Common myeloid progenitor, CD34-positive (primary cell): ENCODE data around the gene FMO1.
"Not testable (repeated sequence)": the region's sequence is repeated elsewhere in the genome, so short reads cannot be mapped to it uniquely, and the experiment has no call there.

Source experiments
- CTCF ChIA-PET: fragments of 350-600 bp; sonication (Branson Sonifier 250); formaldehyde crosslinking; loops from one replicate; lab custom pipeline; 2021; ENCODE audit warnings: antibody characterized with exemption; lab: Charles Lee
- POLR2A ChIA-PET: fragments of 350-600 bp; sonication (Branson Sonifier 250); formaldehyde crosslinking; loops from one replicate; lab custom pipeline; 2021; ENCODE audit warnings: antibody characterized with exemption; lab: Charles Lee
- DNase-seq, 3 donors: peaks; one replicate each; pipeline versions ENCODE4 v3.0.0 to v3.0.0-alpha.2; 2013
- H3K27ac ChIP-seq, 2 experiments: 1 replicate in 1 of 2; 2 replicates in 1 of 2; pipeline ENCODE4 v1.7.0; 2013; ENCODE audit warnings: inconsistent platforms in 2 of 2, low read length in 2 of 2, mild to moderate bottlenecking in 2 of 2, low read depth in 1 of 2, moderate library complexity in 1 of 2; ENCODE audit not compliant: severe bottlenecking in 2 of 2, insufficient read depth in 1 of 2, poor library complexity in 1 of 2
- H3K27me3 ChIP-seq, 5 experiments: replicated peaks in 2 of 5; 1 replicate in 3 of 5; 2 replicates in 2 of 5; pipeline versions ENCODE4 v1.6.1 to v1.7.0; 2013; ENCODE audit warnings: low read length in 4 of 5, mild to moderate bottlenecking in 2 of 5, moderate library complexity in 2 of 5, inconsistent platforms in 1 of 5; ENCODE audit not compliant: insufficient read depth in 5 of 5, control insufficient read depth in 4 of 5
- H3K36me3 ChIP-seq, 4 experiments: 1 replicate in 2 of 4; 2 replicates in 2 of 4; pipeline versions ENCODE4 v1.6.1 to v1.7.0; 2013; ENCODE audit warnings: low read length in 3 of 4, control low read depth in 1 of 4, mild to moderate bottlenecking in 1 of 4; ENCODE audit not compliant: control insufficient read depth in 4 of 4, insufficient read depth in 4 of 4
- H3K4me1 ChIP-seq, 4 experiments: 1 replicate in 3 of 4; 2 replicates in 1 of 4; pipeline versions ENCODE4 v1.6.1 to v1.7.1; 2013; ENCODE audit warnings: low read length in 3 of 4, mild to moderate bottlenecking in 3 of 4, control low read depth in 1 of 4, inconsistent platforms in 1 of 4, moderate library complexity in 1 of 4; ENCODE audit not compliant: control insufficient read depth in 4 of 4, insufficient read depth in 4 of 4; ENCODE audit errors: control extremely low read depth in 1 of 4
- H3K4me3 ChIP-seq, 7 experiments: 1 replicate in 4 of 7; 2 replicates in 3 of 7; pipeline versions ENCODE4 v1.5.1 to v1.7.0; 2013; ENCODE audit warnings: mild to moderate bottlenecking in 7 of 7, low read length in 6 of 7, moderate library complexity in 6 of 7, inconsistent platforms in 2 of 7, low read depth in 2 of 7, control low read depth in 1 of 7; ENCODE audit not compliant: insufficient read depth in 4 of 7, control insufficient read depth in 1 of 7; ENCODE audit errors: extremely low read depth in 1 of 7
- H3K9me3 ChIP-seq, 5 experiments: 1 replicate in 4 of 5; 2 replicates in 1 of 5; pipeline versions ENCODE4 v1.6.1 to v1.7.1; 2013; ENCODE audit warnings: low read length in 4 of 5, mild to moderate bottlenecking in 2 of 5, inconsistent platforms in 1 of 5, low read depth in 1 of 5, moderate library complexity in 1 of 5; ENCODE audit not compliant: control insufficient read depth in 4 of 5, insufficient read depth in 2 of 5; ENCODE audit errors: control extremely low read depth in 1 of 5
- WGBS: methylation state at CpG from one replicate; pipeline ENCODE4 v1.1.5; 2013; ENCODE audit not compliant: insufficient coverage; 5-methylcytosine and 5-hydroxymethylcytosine counted together

FMO1 gene

DNA sequence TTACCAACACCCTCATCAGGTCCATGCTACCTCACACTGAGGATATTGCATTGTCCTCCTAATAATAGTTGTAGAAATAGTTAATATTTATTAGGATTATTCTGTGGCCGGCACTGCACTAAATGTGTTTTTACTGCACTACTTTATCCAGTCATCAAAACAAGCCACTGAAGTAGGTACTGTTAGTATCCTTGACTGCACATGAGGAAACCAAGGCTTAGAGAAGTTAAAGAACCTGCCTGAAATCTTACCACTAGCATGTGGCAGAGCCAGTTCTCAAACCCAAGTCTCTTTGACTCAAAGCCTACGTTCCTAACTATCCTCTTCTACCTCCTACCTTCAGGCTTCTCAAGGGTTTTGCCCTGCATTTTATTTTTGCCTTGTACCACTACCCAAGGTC lies 30.9 kb downstream of the FMO1 start:
- WGBS = 100% methylated on average over 1 of the region's 2 CpGs
- no peak overlapping the region for H3K27ac ChIP-seq
- H3K4me3 ChIP-seq = no peak overlapping the region
- H3K9me3 ChIP-seq = no peaks in the 10 kb centered on the region
- ChIA-PET POLR2A (no interaction called here), CTCF (interaction anchor here (0.6 kb wide), 1 partner anchor 885 kb away, joined by 3 read pairs; no protein-coding TSS in a partner anchor)
- no peak for DNase-seq
- peaks cover 0 to 4% (median 1%) of the 10 kb centered on the region in 4 experiments for H3K4me1 ChIP-seq
- no peaks in the 10 kb centered on the region for H3K36me3 ChIP-seq
- no peaks in the 10 kb centered on the region for H3K27me3 ChIP-seq

DNA sequence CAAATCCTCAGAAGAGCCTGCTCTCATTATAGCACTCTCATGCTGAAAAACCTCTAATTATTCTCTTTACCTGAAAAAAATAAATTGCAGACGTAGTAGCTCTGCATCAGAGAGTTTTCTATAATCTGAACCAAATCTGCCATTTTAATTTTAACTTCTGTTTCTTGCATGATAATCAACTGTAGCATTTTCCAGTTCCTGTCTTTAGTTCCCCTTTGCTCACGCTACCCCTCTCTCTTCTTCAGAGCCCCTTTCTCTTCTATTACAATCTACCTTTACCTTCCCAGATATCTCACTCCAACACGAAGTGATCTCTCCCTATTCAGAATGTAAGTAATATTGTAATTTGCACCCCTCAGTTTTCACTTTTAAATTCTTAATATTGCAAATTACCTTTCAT lies 31.4 kb downstream of the FMO1 start:
- 21% methylated on average over 2 of the region's 3 CpGs for WGBS
- Histone ChIP-seq H3K27me3 (no peaks in the 10 kb centered on the region), H3K27ac (no peak overlapping the region), H3K4me1 (peaks cover 0 to 4% (median 1%) of the 10 kb centered on the region in 4 experiments), H3K9me3 (no peaks in the 10 kb centered on the region), H3K36me3 (no peaks in the 10 kb centered on the region), H3K4me3 (no peak overlapping the region)
- ChIA-PET POLR2A (no interaction called here), CTCF (interaction anchor here (0.6 kb wide), 1 partner anchor 885 kb away, joined by 3 read pairs; no protein-coding TSS in a partner anchor)
- DNase-seq = peak in 2 of 3 donors; percentile 28 to 57

DNA sequence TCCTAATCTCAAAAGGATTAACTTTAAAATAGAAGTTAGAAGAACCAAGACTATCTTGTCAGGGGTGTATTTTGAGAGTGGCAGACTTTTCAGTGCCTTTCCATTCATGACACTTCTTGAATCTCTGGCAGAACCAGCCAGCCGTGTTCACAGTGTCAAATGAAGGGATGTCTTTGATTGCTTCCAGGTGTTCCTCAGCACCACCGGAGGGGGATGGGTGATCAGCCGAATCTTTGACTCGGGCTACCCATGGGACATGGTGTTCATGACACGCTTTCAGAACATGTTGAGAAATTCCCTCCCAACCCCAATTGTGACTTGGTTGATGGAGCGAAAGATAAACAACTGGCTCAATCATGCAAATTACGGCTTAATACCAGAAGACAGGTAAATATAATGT lies 32.3 kb downstream of the FMO1 start:
- Histone ChIP-seq H3K27me3 (no peaks in the 10 kb centered on the region), H3K4me1 (peaks cover 0 to 4% (median 1%) of the 10 kb centered on the region in 4 experiments), H3K9me3 (no peaks in the 10 kb centered on the region), H3K27ac (no peak overlapping the region), H3K4me3 (no peak overlapping the region), H3K36me3 (no peaks in the 10 kb centered on the region)
- 93% methylated on average over 7 of the region's 7 CpGs for WGBS
- no peak for DNase-seq
- ChIA-PET CTCF (interaction anchor here (1.3 to 2.1 kb wide), 2 partner anchors 29 to 33 kb away, joined by 4 to 5 read pairs; partner anchors contain the start of gene FMO4), POLR2A (no interaction called here)

DNA sequence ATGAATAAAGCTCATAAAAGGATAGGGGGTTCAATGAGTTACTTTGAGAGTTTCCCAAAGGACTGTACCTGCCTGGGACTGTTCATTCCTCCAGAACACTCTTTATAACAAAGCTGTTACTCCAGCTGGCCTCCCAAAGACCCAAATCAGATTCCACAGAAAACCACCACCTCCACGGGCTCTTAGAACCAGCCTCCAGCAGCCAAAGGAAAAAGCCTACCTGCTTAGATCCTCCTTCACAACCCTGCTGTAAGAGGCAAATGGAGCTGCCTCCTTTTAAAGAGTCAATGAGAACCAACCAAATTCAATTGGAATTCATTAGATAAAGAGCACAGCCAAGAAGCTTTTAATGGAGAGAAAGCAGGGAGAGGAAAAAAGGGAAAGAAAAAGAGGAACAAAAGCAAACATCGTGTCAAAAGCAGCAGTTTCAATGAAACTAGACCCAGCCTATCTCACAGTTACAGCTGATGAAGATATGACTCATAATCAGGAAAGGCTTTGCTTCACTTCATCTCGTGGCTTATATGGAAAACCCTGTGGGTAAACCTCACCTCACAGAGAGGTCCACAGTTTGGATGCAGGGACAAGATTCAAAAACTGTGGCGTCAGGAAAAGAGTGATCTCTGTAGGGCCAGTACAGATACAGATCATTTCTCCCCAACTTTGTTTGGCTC lies 37.9 kb downstream of the FMO1 start:
- POLR2A ChIA-PET = interaction anchor here (1.1 kb wide), 1 partner anchor 162 kb away, joined by 3 read pairs; no protein-coding TSS in a partner anchor
- CTCF ChIA-PET = interaction anchor here (0.7 to 1.0 kb wide), 2 partner anchors 9 to 28 kb away, joined by 3 read pairs; partner anchors contain the start of gene FMO4
- DNase-seq = peak; percentile 25 to 76 (median 63)

DNA sequence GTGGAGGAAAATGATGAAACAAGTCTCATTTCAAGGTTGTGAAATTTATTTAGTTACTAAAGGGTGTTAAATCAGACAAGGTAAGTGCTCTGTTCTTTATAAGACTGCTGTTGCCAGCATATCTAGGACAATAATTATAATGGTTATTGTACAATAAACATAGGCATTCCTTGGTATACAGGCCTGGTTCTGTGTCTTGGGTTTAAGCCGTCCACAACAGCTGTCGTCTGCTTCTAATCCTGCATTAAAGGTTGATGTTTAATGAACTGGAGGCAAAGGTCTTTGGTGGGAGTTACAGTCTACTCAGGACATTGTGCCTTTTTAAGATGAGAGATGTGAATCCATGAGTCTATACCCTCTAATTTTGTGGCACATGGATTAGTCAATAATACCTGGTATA lies 42.3 kb downstream of the FMO1 start:
- Histone ChIP-seq H3K4me3 (no peak overlapping the region), H3K27ac (no peak overlapping the region), H3K27me3 (peaks cover 0 to 2% (median 0%) of the 10 kb centered on the region in 5 experiments), H3K4me1 (peaks cover 2 to 11% (median 8%) of the 10 kb centered on the region in 4 experiments), H3K9me3 (no peaks in the 10 kb centered on the region), H3K36me3 (no peaks in the 10 kb centered on the region)
- CTCF ChIA-PET = no interaction called here
- WGBS = no CpG with 5 or more reads among the region's 2 CpGs
- POLR2A ChIA-PET = no interaction called here
- no peak for DNase-seq

More for the DNA sequence above, 37.9 kb downstream of the FMO1 start:
- Histone ChIP-seq H3K36me3 (no peaks in the 10 kb centered on the region), H3K4me1 (peaks cover 2 to 11% (median 8%) of the 10 kb centered on the region in 4 experiments), H3K9me3 (no peaks in the 10 kb centered on the region), H3K4me3 (peak overlapping the region in 1 of 7 experiments; percentile 32), H3K27me3 (no peaks in the 10 kb centered on the region), H3K27ac (no peak overlapping the region)
- WGBS = 60% methylated on average over 1 of the region's 4 CpGs

DNA sequence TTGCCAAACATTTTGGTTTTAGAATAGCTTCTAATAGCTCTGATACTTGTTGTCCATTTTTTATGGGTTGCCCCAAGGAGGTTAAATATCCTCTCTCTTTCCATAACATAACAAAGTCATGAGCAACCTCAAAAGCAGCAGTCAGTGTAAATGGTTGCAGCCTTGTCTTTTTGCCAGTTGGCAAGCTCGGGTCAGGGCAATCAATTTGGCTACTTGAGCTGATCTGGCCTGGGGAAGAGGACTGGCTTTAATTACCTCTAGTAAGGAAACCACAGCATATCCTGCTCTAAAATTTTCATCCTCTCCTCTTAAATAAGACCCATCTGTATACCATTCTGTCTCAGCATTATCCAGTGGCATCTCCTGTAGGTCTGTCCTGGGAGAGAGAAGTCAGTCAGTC lies 44.5 kb downstream of the FMO1 start:
- Histone ChIP-seq H3K4me1 (peaks cover 0 to 3% (median 0%) of the 10 kb centered on the region in 4 experiments), H3K27ac (no peak overlapping the region), H3K4me3 (no peak overlapping the region), H3K36me3 (no peaks in the 10 kb centered on the region), H3K27me3 (peaks cover 0 to 2% (median 0%) of the 10 kb centered on the region in 5 experiments), H3K9me3 (no peaks in the 10 kb centered on the region)
- POLR2A ChIA-PET = interaction anchor here (0.6 kb wide), 1 partner anchor 60 kb away, joined by 3 read pairs; no protein-coding TSS in a partner anchor
- 75% methylated on average over 1 of the region's 1 CpG for WGBS
- CTCF ChIA-PET = interaction anchor here (0.6 to 1.5 kb wide), 2 partner anchors 21 to 48 kb away, joined by 3 read pairs; no protein-coding TSS in a partner anchor
- DNase-seq = no peak

DNA sequence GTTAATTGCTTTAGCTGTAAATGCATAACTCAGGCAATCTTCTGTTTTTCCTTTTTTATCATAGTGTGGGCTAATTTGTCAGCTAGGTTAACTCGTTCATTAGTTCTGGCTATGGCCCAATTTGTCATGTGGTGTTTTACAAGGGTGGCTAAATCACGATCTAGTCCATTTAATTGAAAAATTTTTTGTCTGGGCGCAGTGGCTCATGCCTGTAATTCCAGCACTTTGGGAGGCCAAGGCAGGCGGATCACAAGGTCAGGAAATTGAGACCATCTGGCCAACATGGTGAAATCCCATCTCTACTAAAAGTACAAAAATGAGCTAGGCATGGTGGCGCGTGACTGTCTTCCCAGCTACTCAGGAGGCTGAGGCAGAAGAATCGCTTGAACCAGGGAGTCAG lies 47.1 kb downstream of the FMO1 start:
- DNase-seq, H3K4me3 ChIP-seq, H3K4me1 ChIP-seq, H3K27me3 ChIP-seq, H3K27ac ChIP-seq, H3K36me3 ChIP-seq, POLR2A ChIA-PET: not testable (repeated sequence)
- 96% methylated on average over 6 of the region's 7 CpGs for WGBS
- peaks cover 3 to 10% (median 7%) of the 10 kb centered on the region in 5 experiments for H3K9me3 ChIP-seq
- CTCF ChIA-PET = interaction anchor here (0.6 to 1.4 kb wide), 3 partner anchors 18 to 53 kb away, joined by 3 read pairs; partner anchors contain the start of gene FMO4
